ENCODE results near the gene DYNC2LI1.

DYNC2LI1 gene

GRCh38 chr2:43837831-43838559 lies 64.2 kb downstream of the DYNC2LI1 start:
- DNase-seq (ENCODE audit: low read depth) = no peak
- H3K9me3 ChIP-seq (ENCODE audit: control insufficient read depth, low read length) = no peaks in the 10 kb centered on the region

GRCh38 chr2:43838560-43839267 lies 64.9 kb downstream of the DYNC2LI1 start, which contains the start of the genes ABCG5 and ABCG8:
Gene ABCG5 (minus strand): TSS chr2:43838839. CDS start chr2:43838679, 160 bp downstream.
Gene ABCG8 (plus strand): TSS chr2:43838971. CDS start chr2:43839054, 83 bp downstream.
- no peak for DNase-seq (ENCODE audit: low read depth)
- Histone ChIP-seq H3K4me3 (ENCODE audit: low read length) (no peak within 1 kb of the TSS), H3K27me3 (replicated peaks; ENCODE audit: control insufficient read depth, insufficient read depth, low read length) (peaks cover 30% of the 10 kb centered on the region), H3K9me3 (ENCODE audit: control insufficient read depth, low read length) (no peaks in the 10 kb centered on the region), H3K36me3 (ENCODE audit: control insufficient read depth, insufficient read depth, low read length, severe bottlenecking) (no peaks in the 10 kb centered on the region), H3K9ac (ENCODE audit: low read length) (no peak within 1 kb of the TSS), H3K4me1 (ENCODE audit: control insufficient read depth, insufficient read depth, low read length) (no peaks in the 10 kb centered on the region)

More at GRCh38 chr2:43837831-43838559, 64.2 kb downstream of the DYNC2LI1 start:
- Histone ChIP-seq H3K4me1 (ENCODE audit: control insufficient read depth, insufficient read depth, low read length) (no peaks in the 10 kb centered on the region), H3K4me3 (ENCODE audit: low read length) (no peak overlapping the region), H3K27me3 (replicated peaks; ENCODE audit: control insufficient read depth, insufficient read depth, low read length) (peaks cover 24% of the 10 kb centered on the region), H3K9ac (ENCODE audit: low read length) (no peak overlapping the region), H3K36me3 (ENCODE audit: control insufficient read depth, insufficient read depth, low read length, severe bottlenecking) (no peaks in the 10 kb centered on the region)

- peaks cover 35% of the 10 kb centered on the region for H3K27me3 ChIP-seq (replicated peaks; ENCODE audit: control insufficient read depth, insufficient read depth, low read length)
- H3K4me3 ChIP-seq (ENCODE audit: low read length) = no peak overlapping the region
- H3K9me3 ChIP-seq (ENCODE audit: control insufficient read depth, low read length) = peaks cover 3% of the 10 kb centered on the region
- H3K9ac ChIP-seq (ENCODE audit: low read length) = no peak overlapping the region
- H3K4me1 ChIP-seq (ENCODE audit: control insufficient read depth, insufficient read depth, low read length) = no peaks in the 10 kb centered on the region
- H3K36me3 ChIP-seq (ENCODE audit: control insufficient read depth, insufficient read depth, low read length, severe bottlenecking) = no peaks in the 10 kb centered on the region
- DNase-seq (ENCODE audit: low read depth) = no peak
Measured at GRCh38 chr2:43839776-43840564, 66.1 kb downstream of the DYNC2LI1 start.

- Histone ChIP-seq H3K9me3 (ENCODE audit: control insufficient read depth, low read length) (peaks cover 3% of the 10 kb centered on the region), H3K27me3 (replicated peaks; ENCODE audit: control insufficient read depth, insufficient read depth, low read length) (peaks cover 38% of the 10 kb centered on the region), H3K4me3 (ENCODE audit: low read length) (no peak overlapping the region), H3K4me1 (ENCODE audit: control insufficient read depth, insufficient read depth, low read length) (no peaks in the 10 kb centered on the region), H3K9ac (ENCODE audit: low read length) (no peak overlapping the region), H3K36me3 (ENCODE audit: control insufficient read depth, insufficient read depth, low read length, severe bottlenecking) (no peaks in the 10 kb centered on the region)
- peak; percentile 25 for DNase-seq (ENCODE audit: low read depth)
Measured at GRCh38 chr2:43840965-43841364, 67.1 kb downstream of the DYNC2LI1 start.

GRCh38 chr2:43841949-43842865 lies 68.4 kb downstream of the DYNC2LI1 start:
- Histone ChIP-seq H3K9ac (ENCODE audit: low read length) (no peak overlapping the region), H3K9me3 (ENCODE audit: control insufficient read depth, low read length) (peaks cover 3% of the 10 kb centered on the region), H3K27me3 (replicated peaks; ENCODE audit: control insufficient read depth, insufficient read depth, low read length) (peaks cover 48% of the 10 kb centered on the region), H3K4me1 (ENCODE audit: control insufficient read depth, insufficient read depth, low read length) (no peaks in the 10 kb centered on the region), H3K4me3 (ENCODE audit: low read length) (no peak overlapping the region), H3K36me3 (ENCODE audit: control insufficient read depth, insufficient read depth, low read length, severe bottlenecking) (no peaks in the 10 kb centered on the region)
- DNase-seq (ENCODE audit: low read depth) = no peak

- H3K4me3 ChIP-seq (ENCODE audit: low read length) = no peak overlapping the region
- H3K4me1 ChIP-seq (ENCODE audit: control insufficient read depth, insufficient read depth, low read length) = no peaks in the 10 kb centered on the region
- DNase-seq (ENCODE audit: low read depth) = no peak
- H3K9ac ChIP-seq (ENCODE audit: low read length) = no peak overlapping the region
- peaks cover 3% of the 10 kb centered on the region for H3K9me3 ChIP-seq (ENCODE audit: control insufficient read depth, low read length)
- H3K27me3 ChIP-seq (replicated peaks; ENCODE audit: control insufficient read depth, insufficient read depth, low read length) = peaks cover 51% of the 10 kb centered on the region
- no peaks in the 10 kb centered on the region for H3K36me3 ChIP-seq (ENCODE audit: control insufficient read depth, insufficient read depth, low read length, severe bottlenecking)
Measured at GRCh38 chr2:43842866-43843226, 69.0 kb downstream of the DYNC2LI1 start.

GRCh38 chr2:43845181-43845580 lies 71.3 kb downstream of the DYNC2LI1 start:
- peaks cover 3% of the 10 kb centered on the region for H3K9me3 ChIP-seq (ENCODE audit: control insufficient read depth, low read length)
- H3K9ac ChIP-seq (ENCODE audit: low read length) = no peak overlapping the region
- no peaks in the 10 kb centered on the region for H3K36me3 ChIP-seq (ENCODE audit: control insufficient read depth, insufficient read depth, low read length, severe bottlenecking)
- no peak overlapping the region for H3K4me3 ChIP-seq (ENCODE audit: low read length)
- H3K27me3 ChIP-seq (replicated peaks; ENCODE audit: control insufficient read depth, insufficient read depth, low read length) = peaks cover 48% of the 10 kb centered on the region
- no peaks in the 10 kb centered on the region for H3K4me1 ChIP-seq (ENCODE audit: control insufficient read depth, insufficient read depth, low read length)
- DNase-seq (ENCODE audit: low read depth) = no peak

- Histone ChIP-seq H3K27me3 (replicated peaks; ENCODE audit: control insufficient read depth, insufficient read depth, low read length) (peaks cover 53% of the 10 kb centered on the region), H3K9ac (ENCODE audit: low read length) (no peak overlapping the region), H3K4me1 (ENCODE audit: control insufficient read depth, insufficient read depth, low read length) (no peaks in the 10 kb centered on the region), H3K9me3 (ENCODE audit: control insufficient read depth, low read length) (peaks cover 3% of the 10 kb centered on the region), H3K4me3 (ENCODE audit: low read length) (no peak overlapping the region), H3K36me3 (ENCODE audit: control insufficient read depth, insufficient read depth, low read length, severe bottlenecking) (no peaks in the 10 kb centered on the region)
- DNase-seq (ENCODE audit: low read depth) = no peak
Measured at GRCh38 chr2:43846140-43846793, 72.4 kb downstream of the DYNC2LI1 start.

- peak; percentile 31 for DNase-seq (ENCODE audit: low read depth)
- Histone ChIP-seq H3K36me3 (ENCODE audit: control insufficient read depth, insufficient read depth, low read length, severe bottlenecking) (no peaks in the 10 kb centered on the region), H3K9ac (ENCODE audit: low read length) (no peak overlapping the region), H3K4me3 (ENCODE audit: low read length) (no peak overlapping the region), H3K4me1 (ENCODE audit: control insufficient read depth, insufficient read depth, low read length) (no peaks in the 10 kb centered on the region), H3K27me3 (replicated peaks; ENCODE audit: control insufficient read depth, insufficient read depth, low read length) (peaks cover 53% of the 10 kb centered on the region), H3K9me3 (ENCODE audit: control insufficient read depth, low read length) (peaks cover 3% of the 10 kb centered on the region)
Measured at GRCh38 chr2:43848214-43848613, 74.4 kb downstream of the DYNC2LI1 start.

Data from adipocyte (in vitro differentiated cells).